GM23248 (cell line): ENCODE results near the gene TMEM207. TPM values are rescaled to one million over a fixed set of nuclear protein-coding genes. Genes with fewer than 3 reads are reported as not detected.
A peak's percentile ranks its signal among the peaks of the same experiment; 100 is the strongest.

Source experiments
- DNase-seq: peaks from one replicate; pipeline ENCODE4 v3.0.0-alpha.2; 2015
- H2AFZ ChIP-seq: fragments of 200-600 bp; sonication (generic); 2 replicates; pipeline ENCODE4 v1.6.1; 2016; ENCODE audit warnings: antibody characterized with exemption
- H3F3A ChIP-seq: fragments of 200-600 bp; sonication (generic); 2 replicates; pipeline ENCODE4 v1.6.1; 2016; ENCODE audit warnings: mild to moderate bottlenecking, antibody characterized with exemption, mixed run types; ENCODE audit not compliant: insufficient read depth
- H3K27ac ChIP-seq: fragments of 200-600 bp; sonication (generic); 2 replicates; pipeline ENCODE4 v1.5.1; 2016; ENCODE audit warnings: mild to moderate bottlenecking
- H3K27me3 ChIP-seq: fragments of 200-600 bp; sonication (generic); replicated peaks from 2 replicates; pipeline ENCODE4 v1.6.1; 2016; ENCODE audit warnings: mild to moderate bottlenecking; ENCODE audit not compliant: insufficient read depth
- H3K36me3 ChIP-seq: fragments of 200-600 bp; sonication (generic); 2 replicates; pipeline ENCODE4 v1.6.1; 2016; ENCODE audit warnings: low read depth, mild to moderate bottlenecking
- H3K4me1 ChIP-seq: fragments of 200-600 bp; sonication (generic); 2 replicates; pipeline ENCODE4 v1.6.1; 2016; ENCODE audit warnings: mild to moderate bottlenecking; ENCODE audit not compliant: insufficient read depth
- H3K4me2 ChIP-seq: fragments of 200-600 bp; sonication (generic); one replicate; pipeline ENCODE4 v1.6.1; 2016; ENCODE audit warnings: mild to moderate bottlenecking; ENCODE audit not compliant: unreplicated experiment
- H3K4me3 ChIP-seq: fragments of 200-600 bp; sonication (generic); 2 replicates; pipeline ENCODE4 v1.5.1; 2016; ENCODE audit warnings: mild to moderate bottlenecking
- H3K79me2 ChIP-seq: fragments of 200-600 bp; sonication (generic); 2 replicates; pipeline ENCODE4 v1.6.1; 2016; ENCODE audit warnings: mild to moderate bottlenecking; ENCODE audit not compliant: insufficient read depth
- H3K9ac ChIP-seq: fragments of 200-600 bp; sonication (generic); 2 replicates; pipeline ENCODE4 v1.6.1; 2016; ENCODE audit warnings: mild to moderate bottlenecking
- H3K9me2 ChIP-seq: fragments of 200-600 bp; sonication (generic); 2 replicates; pipeline ENCODE4 v1.6.1; 2016; ENCODE audit warnings: mixed run types, mild to moderate bottlenecking, moderate library complexity; ENCODE audit not compliant: insufficient read depth
- H3K9me3 ChIP-seq: fragments of 200-600 bp; sonication (generic); one replicate; pipeline ENCODE4 v1.6.1; 2017; ENCODE audit warnings: low read depth
- H4K20me1 ChIP-seq: fragments of 200-600 bp; sonication (generic); 2 replicates; pipeline ENCODE4 v1.6.0; 2016; ENCODE audit not compliant: insufficient read depth
- EZH2 ChIP-seq: fragments of 200-600 bp; sonication (generic); IDR thresholded peaks from 2 replicates; pipeline ENCODE4 v1.6.1; 2018; ENCODE audit warnings: antibody characterized with exemption, mild to moderate bottlenecking; ENCODE audit not compliant: insufficient read depth, poor library complexity, severe bottlenecking
- EZH2phosphoT487 ChIP-seq: fragments of 200-600 bp; sonication (generic); IDR thresholded peaks from 2 replicates; pipeline ENCODE4 v1.6.1; 2018; ENCODE audit warnings: antibody characterized with exemption, moderate library complexity, mild to moderate bottlenecking, low read depth; ENCODE audit not compliant: insufficient read depth
- WGBS, 2 experiments: methylation state at CpG; one replicate each; pipeline ENCODE4 v1.1.6; 2015 to 2017; ENCODE audit warnings: low lambda C conversion rate in 2 of 2, low coverage in 1 of 2; ENCODE audit errors: missing lambda C conversion rate in 2 of 2; 5-methylcytosine and 5-hydroxymethylcytosine counted together
- in situ Hi-C: fragments of 300-500 bp; cut with MboI; formaldehyde crosslinking; loops from 2 replicates; pipeline ENCODE4 v1.15.0; 2020
- polyA plus RNA-seq: library from polyadenylated mRNA; unstranded; fragments of >200 nt; fragmentation: Nextera tagmentation; extraction: Ambion mirVana; gene quantifications from 2 replicates; pipeline ENCODE4 v1.2.1, GENCODE V29; 2016
- total RNA-seq: library from RNA; depleted of rRNA; stranded (reverse); fragments of >200 nt; shearing (Covaris generic); gene quantifications from 2 replicates; pipeline ENCODE4 v1.2.3, GENCODE V29; 2014

Gene TMEM207
- total and polyA plus RNA-seq, 2 experiments from 2014 or later, result not detected

DNA sequence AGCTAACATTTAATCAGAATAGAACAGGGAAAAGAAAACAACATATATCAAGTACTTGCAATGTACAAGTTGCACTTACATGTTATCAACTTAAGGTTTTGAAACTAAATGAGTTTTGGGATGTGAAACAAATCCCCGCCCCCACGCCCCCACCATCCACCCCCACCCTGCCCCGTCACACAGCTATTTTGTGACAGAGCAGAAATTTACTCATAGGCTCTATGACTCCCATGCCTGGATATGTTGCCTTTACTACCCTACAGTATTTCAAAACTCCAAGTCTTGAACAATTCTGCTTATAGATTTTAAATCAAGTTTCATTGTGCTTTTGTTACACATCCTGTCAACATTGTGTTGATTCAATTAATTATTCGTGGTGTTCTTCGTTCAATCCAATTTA, 46.1 kb upstream of the TMEM207 start:
- in situ Hi-C loops, result no loop called here
- Histone ChIP-seq H3K79me2 (no peaks in the 10 kb centered on the region), H3K4me2 (peak overlapping the region; percentile 44), H3K27ac (peak overlapping the region; percentile 60), H3K9me2 (no peaks in the 10 kb centered on the region; the same call in 1 of the 2 replicates), H3K4me1 (peaks cover 24% of the 10 kb centered on the region), H3K9ac (peak overlapping the region; percentile 15; the same call in 1 of the 2 replicates), H3K9me3 (no peaks in the 10 kb centered on the region), H3K27me3 (no peaks in the 10 kb centered on the region), H4K20me1 (no peaks in the 10 kb centered on the region), H3K4me3 (no peak overlapping the region), H3K36me3 (no peaks in the 10 kb centered on the region), H3F3A (peaks cover 20% of the 10 kb centered on the region), H2AFZ (peak overlapping the region; percentile 42; the same call in 1 of the 2 replicates)
- TF ChIP-seq EZH2phosphoT487 (no peak), EZH2 (no peak)
- 56 to 63% methylated on average over 5 of the region's 5 CpGs for WGBS, 2 experiments
- DNase-seq, result peak; percentile 79

DNA sequence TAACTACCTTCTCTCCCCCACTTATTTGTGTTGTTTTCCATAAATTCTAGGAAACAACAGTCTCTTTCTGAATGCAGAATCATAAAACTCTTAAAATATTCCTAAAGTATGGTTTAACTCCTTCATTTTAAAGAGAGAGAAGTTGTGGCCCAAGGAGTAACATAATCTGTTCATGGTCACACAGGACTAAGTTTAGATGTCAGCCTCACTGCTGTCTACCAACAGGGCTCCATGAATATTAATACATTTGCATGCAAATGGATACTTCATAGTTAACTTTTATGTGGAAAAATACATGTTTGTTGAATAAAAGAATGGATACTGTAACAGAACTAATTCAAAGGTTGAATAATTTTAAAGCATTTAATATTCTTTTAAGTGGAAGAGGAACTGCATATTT, 45.7 kb upstream of the TMEM207 start:
- Histone ChIP-seq H3K79me2 (no peaks in the 10 kb centered on the region), H2AFZ (peak overlapping the region; percentile 8), H3F3A (peaks cover 20% of the 10 kb centered on the region), H3K36me3 (no peaks in the 10 kb centered on the region), H3K4me2 (peak overlapping the region; percentile 2), H3K9me3 (no peaks in the 10 kb centered on the region), H3K27me3 (no peaks in the 10 kb centered on the region), H4K20me1 (no peaks in the 10 kb centered on the region), H3K4me3 (no peak overlapping the region), H3K27ac (peak overlapping the region; percentile 41), H3K4me1 (peaks cover 24% of the 10 kb centered on the region), H3K9ac (no peak overlapping the region), H3K9me2 (no peaks in the 10 kb centered on the region; the same call in 1 of the 2 replicates)
- in situ Hi-C loops, result no loop called here
- TF ChIP-seq EZH2phosphoT487 (no peak), EZH2 (no peak)
- no peak for DNase-seq

DNA sequence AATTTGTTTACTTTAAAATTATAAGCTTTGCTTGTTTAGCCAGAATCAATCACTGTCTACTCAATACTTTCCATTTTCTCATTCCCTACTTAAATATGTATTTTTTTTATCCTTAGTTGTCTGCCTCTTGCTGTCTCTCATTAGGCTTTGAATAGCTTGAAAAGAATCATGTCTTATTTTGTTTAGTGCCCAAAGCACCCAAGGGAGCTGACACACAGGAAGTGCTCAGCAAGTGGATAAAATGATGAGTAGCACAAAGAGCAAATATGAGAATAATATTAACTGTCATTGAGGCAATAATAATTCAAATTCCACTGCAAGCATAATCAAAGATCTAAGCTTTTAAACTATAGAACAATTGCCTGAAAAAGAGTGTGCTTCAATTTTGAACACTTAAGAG, 45.2 kb upstream of the TMEM207 start:
- peak overlapping the region; percentile 8 for H2AFZ ChIP-seq
- peak; percentile 32 for DNase-seq
- in situ Hi-C loops, result no loop called here

GRCh38 chr3:190492966-190493365, 43.3 kb upstream of the TMEM207 start:
- Histone ChIP-seq H3K9me3 (no peaks in the 10 kb centered on the region), H3K27ac (no peak overlapping the region), H2AFZ (no peak overlapping the region), H3K9me2 (no peaks in the 10 kb centered on the region; the same call in 1 of the 2 replicates), H3K4me2 (no peak overlapping the region), H3K36me3 (no peaks in the 10 kb centered on the region), H3F3A (peaks cover 20% of the 10 kb centered on the region), H3K27me3 (no peaks in the 10 kb centered on the region), H4K20me1 (no peaks in the 10 kb centered on the region), H3K4me3 (no peak overlapping the region), H3K4me1 (peaks cover 24% of the 10 kb centered on the region), H3K9ac (no peak overlapping the region), H3K79me2 (no peaks in the 10 kb centered on the region)
- no peak for TF ChIP-seq EZH2
- TF ChIP-seq EZH2phosphoT487, result no peak
- no peak for DNase-seq
- WGBS, 2 experiments, result 74 to 82% methylated on average over 4 of the region's 4 CpGs
- in situ Hi-C loops, result no loop called here

More for the DNA sequence above, 45.2 kb upstream of the TMEM207 start:
- no peaks in the 10 kb centered on the region for H3K79me2 ChIP-seq
- H3K9me2 ChIP-seq, result no peaks in the 10 kb centered on the region; the same call in 1 of the 2 replicates
- H3K9ac ChIP-seq, result no peak overlapping the region
- no peaks in the 10 kb centered on the region for H3K27me3 ChIP-seq
- no peak overlapping the region for H3K4me3 ChIP-seq
- no peaks in the 10 kb centered on the region for H3K9me3 ChIP-seq
- peaks cover 24% of the 10 kb centered on the region for H3K4me1 ChIP-seq
- H3K36me3 ChIP-seq, result no peaks in the 10 kb centered on the region
- no peak overlapping the region for H3K4me2 ChIP-seq
- H3K27ac ChIP-seq, result peak overlapping the region; percentile 41; the same call in 1 of the 2 replicates
- no peaks in the 10 kb centered on the region for H4K20me1 ChIP-seq
- peaks cover 20% of the 10 kb centered on the region for H3F3A ChIP-seq
- TF ChIP-seq EZH2phosphoT487 (no peak), EZH2 (no peak)

GRCh38 chr3:190492129-190492528, 42.4 kb upstream of the TMEM207 start:
- Histone ChIP-seq H3K9me2 (no peaks in the 10 kb centered on the region), H3K4me1 (peaks cover 22% of the 10 kb centered on the region), H3K4me2 (no peak overlapping the region), H3K4me3 (no peak overlapping the region), H2AFZ (no peak overlapping the region), H3F3A (peaks cover 20% of the 10 kb centered on the region), H4K20me1 (no peaks in the 10 kb centered on the region), H3K27me3 (no peaks in the 10 kb centered on the region), H3K27ac (no peak overlapping the region), H3K36me3 (no peaks in the 10 kb centered on the region), H3K79me2 (no peaks in the 10 kb centered on the region), H3K9ac (no peak overlapping the region), H3K9me3 (no peaks in the 10 kb centered on the region)
- no peak for DNase-seq
- in situ Hi-C loops, result no loop called here
- TF ChIP-seq EZH2phosphoT487, result no peak
- TF ChIP-seq EZH2, result no peak
